Hematopoietic multipotent progenitor cell treated with erythropoietin and hydrocortisone succinate and interleukin-3 and kit ligand, for 15 days (in vitro differentiated cells): ENCODE measurements around the gene ZNG1F.
"Not testable (repeated sequence)": the region's sequence is repeated elsewhere in the genome, so short reads cannot be mapped to it uniquely, and the experiment has no call there.

Experiments used
- DNase-seq: peaks from one replicate; pipeline ENCODE4 v3.0.0-alpha.2; 2015; ENCODE audit warnings: low spot score

The ZNG1F gene

GRCh38 chr9:41123396-41123795, 65.7 kb downstream of the ZNG1F start:
- not testable (repeated sequence) for DNase-seq

GRCh38 chr9:41120696-41121095, 68.4 kb downstream of the ZNG1F start:
- not testable (repeated sequence) for DNase-seq

GRCh38 chr9:41119719-41120118, 69.4 kb downstream of the ZNG1F start:
- not testable (repeated sequence) for DNase-seq

- DNase-seq = not testable (repeated sequence)
These were observed 69.8 kb downstream of the ZNG1F start for GRCh38 chr9:41119311-41119710.

- DNase-seq = not testable (repeated sequence)
These were observed 75.8 kb downstream of the ZNG1F start for GRCh38 chr9:41113348-41113747.

- not testable (repeated sequence) for DNase-seq
These were observed 77.7 kb downstream of the ZNG1F start for GRCh38 chr9:41111414-41111813.

GRCh38 chr9:41110913-41111312, 78.2 kb downstream of the ZNG1F start:
- DNase-seq = not testable (repeated sequence)

GRCh38 chr9:41109253-41109652, 79.9 kb downstream of the ZNG1F start:
- not testable (repeated sequence) for DNase-seq

- DNase-seq = not testable (repeated sequence)
These were observed 80.3 kb downstream of the ZNG1F start for GRCh38 chr9:41108816-41109215.

- not testable (repeated sequence) for DNase-seq
These were observed 82.5 kb downstream of the ZNG1F start for GRCh38 chr9:41106472-41107116.

GRCh38 chr9:41105557-41106253, 83.4 kb downstream of the ZNG1F start:
- not testable (repeated sequence) for DNase-seq

GRCh38 chr9:41104542-41104941, 84.6 kb downstream of the ZNG1F start:
- not testable (repeated sequence) for DNase-seq

GRCh38 chr9:41100508-41100907, 88.6 kb downstream of the ZNG1F start:
- DNase-seq = not testable (repeated sequence)

- not testable (repeated sequence) for DNase-seq
These were observed 90.4 kb downstream of the ZNG1F start for GRCh38 chr9:41098759-41099158.

- DNase-seq = not testable (repeated sequence)
These were observed 94.1 kb downstream of the ZNG1F start for GRCh38 chr9:41095060-41095459.

- not testable (repeated sequence) for DNase-seq
These were observed 94.9 kb downstream of the ZNG1F start for GRCh38 chr9:41094010-41094773.

GRCh38 chr9:41090922-41091321, 98.2 kb downstream of the ZNG1F start:
- DNase-seq = not testable (repeated sequence)

- not testable (repeated sequence) for DNase-seq
These were observed 98.7 kb downstream of the ZNG1F start for GRCh38 chr9:41090386-41090785.

- not testable (repeated sequence) for DNase-seq
These were observed 100.6 kb downstream of the ZNG1F start for GRCh38 chr9:41088450-41089059.

- not testable (repeated sequence) for DNase-seq
These were observed 101.2 kb downstream of the ZNG1F start for GRCh38 chr9:41087929-41088328.

GRCh38 chr9:41087157-41087780, 101.8 kb downstream of the ZNG1F start:
- not testable (repeated sequence) for DNase-seq

- not testable (repeated sequence) for DNase-seq
These were observed 102.4 kb downstream of the ZNG1F start for GRCh38 chr9:41086685-41087084.
